GM23248 (cell line): ENCODE measurements around the gene CPTP. TPM values are rescaled to one million over a fixed set of nuclear protein-coding genes. Genes with fewer than 3 reads are reported as not detected.

ENCODE experiments used
- DNase-seq: peaks from one replicate; pipeline ENCODE4 v3.0.0-alpha.2; 2015
- H2AFZ ChIP-seq: fragments of 200-600 bp; sonication (generic); 2 replicates; pipeline ENCODE4 v1.6.1; 2016; ENCODE audit warnings: antibody characterized with exemption
- H3F3A ChIP-seq: fragments of 200-600 bp; sonication (generic); 2 replicates; pipeline ENCODE4 v1.6.1; 2016; ENCODE audit warnings: mild to moderate bottlenecking, antibody characterized with exemption, mixed run types; ENCODE audit not compliant: insufficient read depth
- H3K27ac ChIP-seq: fragments of 200-600 bp; sonication (generic); 2 replicates; pipeline ENCODE4 v1.5.1; 2016; ENCODE audit warnings: mild to moderate bottlenecking
- H3K27me3 ChIP-seq: fragments of 200-600 bp; sonication (generic); replicated peaks from 2 replicates; pipeline ENCODE4 v1.6.1; 2016; ENCODE audit warnings: mild to moderate bottlenecking; ENCODE audit not compliant: insufficient read depth
- H3K36me3 ChIP-seq: fragments of 200-600 bp; sonication (generic); 2 replicates; pipeline ENCODE4 v1.6.1; 2016; ENCODE audit warnings: low read depth, mild to moderate bottlenecking
- H3K4me1 ChIP-seq: fragments of 200-600 bp; sonication (generic); 2 replicates; pipeline ENCODE4 v1.6.1; 2016; ENCODE audit warnings: mild to moderate bottlenecking; ENCODE audit not compliant: insufficient read depth
- H3K4me2 ChIP-seq: fragments of 200-600 bp; sonication (generic); one replicate; pipeline ENCODE4 v1.6.1; 2016; ENCODE audit warnings: mild to moderate bottlenecking; ENCODE audit not compliant: unreplicated experiment
- H3K4me3 ChIP-seq: fragments of 200-600 bp; sonication (generic); 2 replicates; pipeline ENCODE4 v1.5.1; 2016; ENCODE audit warnings: mild to moderate bottlenecking
- H3K79me2 ChIP-seq: fragments of 200-600 bp; sonication (generic); 2 replicates; pipeline ENCODE4 v1.6.1; 2016; ENCODE audit warnings: mild to moderate bottlenecking; ENCODE audit not compliant: insufficient read depth
- H3K9ac ChIP-seq: fragments of 200-600 bp; sonication (generic); 2 replicates; pipeline ENCODE4 v1.6.1; 2016; ENCODE audit warnings: mild to moderate bottlenecking
- H3K9me2 ChIP-seq: fragments of 200-600 bp; sonication (generic); 2 replicates; pipeline ENCODE4 v1.6.1; 2016; ENCODE audit warnings: mixed run types, mild to moderate bottlenecking, moderate library complexity; ENCODE audit not compliant: insufficient read depth
- H3K9me3 ChIP-seq: fragments of 200-600 bp; sonication (generic); one replicate; pipeline ENCODE4 v1.6.1; 2017; ENCODE audit warnings: low read depth
- H4K20me1 ChIP-seq: fragments of 200-600 bp; sonication (generic); 2 replicates; pipeline ENCODE4 v1.6.0; 2016; ENCODE audit not compliant: insufficient read depth
- EZH2 ChIP-seq: fragments of 200-600 bp; sonication (generic); IDR thresholded peaks from 2 replicates; pipeline ENCODE4 v1.6.1; 2018; ENCODE audit warnings: antibody characterized with exemption, mild to moderate bottlenecking; ENCODE audit not compliant: insufficient read depth, poor library complexity, severe bottlenecking
- EZH2phosphoT487 ChIP-seq: fragments of 200-600 bp; sonication (generic); IDR thresholded peaks from 2 replicates; pipeline ENCODE4 v1.6.1; 2018; ENCODE audit warnings: antibody characterized with exemption, moderate library complexity, mild to moderate bottlenecking, low read depth; ENCODE audit not compliant: insufficient read depth
- WGBS, 2 experiments: methylation state at CpG; one replicate each; pipeline ENCODE4 v1.1.6; 2015 to 2017; ENCODE audit warnings: low lambda C conversion rate in 2 of 2, low coverage in 1 of 2; ENCODE audit errors: missing lambda C conversion rate in 2 of 2; 5-methylcytosine and 5-hydroxymethylcytosine counted together
- in situ Hi-C: fragments of 300-500 bp; cut with MboI; formaldehyde crosslinking; loops from 2 replicates; pipeline ENCODE4 v1.15.0; 2020
- polyA plus RNA-seq: library from polyadenylated mRNA; unstranded; fragments of >200 nt; fragmentation: Nextera tagmentation; extraction: Ambion mirVana; gene quantifications from 2 replicates; pipeline ENCODE4 v1.2.1, GENCODE V29; 2016
- total RNA-seq: library from RNA; depleted of rRNA; stranded (reverse); fragments of >200 nt; shearing (Covaris generic); gene quantifications from 2 replicates; pipeline ENCODE4 v1.2.3, GENCODE V29; 2014

Gene CPTP
- total and polyA plus RNA-seq, 2 experiments from 2014 or later: 28.0 to 30.5 TPM

DNA sequence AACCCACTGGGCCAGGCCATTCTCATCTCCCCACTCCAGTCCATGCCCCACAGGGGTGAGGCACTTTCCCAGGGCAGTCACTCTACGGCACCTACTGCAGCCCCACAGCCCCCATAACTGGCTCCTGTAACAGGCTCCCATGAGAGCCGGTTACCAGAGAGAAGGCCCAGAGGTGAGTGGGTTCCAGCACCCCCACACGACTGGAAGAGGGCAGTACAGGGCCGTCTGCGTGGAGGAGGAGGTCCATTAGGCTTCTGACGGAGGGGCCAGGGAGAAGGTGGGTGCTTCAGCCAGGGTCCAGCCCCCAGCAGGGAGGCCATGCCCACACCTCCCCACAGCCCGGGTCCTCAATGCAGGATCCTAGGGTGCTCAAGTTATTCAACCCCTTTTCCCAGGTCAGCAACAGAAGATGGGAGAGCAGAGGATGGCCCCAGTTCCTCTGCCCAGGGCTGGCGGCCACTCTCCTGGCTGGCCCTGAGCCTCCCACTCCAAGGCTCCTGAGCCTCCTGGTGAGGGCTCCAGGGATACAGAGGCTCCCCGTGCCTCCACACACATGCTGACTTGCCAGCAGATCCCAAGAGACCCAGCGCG lies 18.4 kb upstream of the CPTP start:
- peak overlapping the region; percentile 79 for H3K27ac ChIP-seq
- H2AFZ ChIP-seq: no peak overlapping the region
- no peaks in the 10 kb centered on the region for H4K20me1 ChIP-seq
- H3F3A ChIP-seq: no peaks in the 10 kb centered on the region
- peak; percentile 66 for DNase-seq
- H3K27me3 ChIP-seq: no peaks in the 10 kb centered on the region
- no peaks in the 10 kb centered on the region for H3K9me2 ChIP-seq
- WGBS, 2 experiments: 9 to 14% methylated on average over 11 of the region's 11 CpGs
- H3K36me3 ChIP-seq: peaks cover 4% of the 10 kb centered on the region; the same call in 1 of the 2 replicates
- H3K9me3 ChIP-seq: no peaks in the 10 kb centered on the region
- TF ChIP-seq EZH2 (no peak), EZH2phosphoT487 (no peak)
- peak overlapping the region; percentile 99 for H3K4me3 ChIP-seq
- H3K4me1 ChIP-seq: peaks cover 22% of the 10 kb centered on the region
- H3K4me2 ChIP-seq: peak overlapping the region; percentile 85
- H3K79me2 ChIP-seq: peaks cover 64% of the 10 kb centered on the region
- H3K9ac ChIP-seq: peak overlapping the region; percentile 97
- in situ Hi-C loops: no loop called here

DNA sequence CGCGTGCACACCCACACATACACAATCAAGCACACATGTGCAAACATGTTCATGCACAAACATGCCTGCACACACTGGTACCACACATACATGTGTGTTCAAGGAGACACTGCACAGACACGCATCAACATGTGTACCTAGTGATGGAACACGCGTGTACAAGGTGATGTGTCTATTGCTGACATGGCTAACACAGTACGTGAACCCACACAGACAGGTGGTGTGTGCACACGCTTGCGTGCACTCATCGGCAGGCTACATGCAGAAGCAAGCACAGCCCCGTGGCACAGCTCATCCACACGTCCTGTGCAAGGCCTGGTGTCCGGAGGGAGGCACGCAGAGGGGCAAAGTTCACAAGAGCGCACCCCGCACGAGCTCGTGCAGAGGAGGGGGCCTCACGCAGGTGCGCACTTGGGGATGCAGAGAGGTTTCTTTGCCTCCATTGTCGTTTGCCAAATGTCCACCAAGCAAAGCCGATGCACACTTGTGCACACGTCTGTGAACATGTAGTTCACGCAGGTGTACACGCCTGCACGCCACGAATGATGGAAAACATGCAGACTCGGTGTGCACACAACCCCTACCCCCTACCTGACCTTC lies 17.8 kb upstream of the CPTP start:
- H3K27me3 ChIP-seq: no peaks in the 10 kb centered on the region
- 11 to 14% methylated on average over 27 of the region's 27 CpGs for WGBS, 2 experiments
- no peaks in the 10 kb centered on the region for H3F3A ChIP-seq
- H2AFZ ChIP-seq: no peak overlapping the region
- peaks cover 22% of the 10 kb centered on the region for H3K4me1 ChIP-seq
- peak; percentile 41 for DNase-seq
- TF ChIP-seq EZH2 (no peak), EZH2phosphoT487 (no peak)
- in situ Hi-C loops: no loop called here
- no peaks in the 10 kb centered on the region for H3K9me3 ChIP-seq
- peak overlapping the region; percentile 79 for H3K27ac ChIP-seq
- no peaks in the 10 kb centered on the region for H4K20me1 ChIP-seq
- peak overlapping the region; percentile 99 for H3K4me3 ChIP-seq
- peak overlapping the region; percentile 97 for H3K9ac ChIP-seq
- H3K79me2 ChIP-seq: peaks cover 64% of the 10 kb centered on the region
- no peaks in the 10 kb centered on the region for H3K9me2 ChIP-seq
- peaks cover 4% of the 10 kb centered on the region; the same call in 1 of the 2 replicates for H3K36me3 ChIP-seq
- H3K4me2 ChIP-seq: peak overlapping the region; percentile 85

DNA sequence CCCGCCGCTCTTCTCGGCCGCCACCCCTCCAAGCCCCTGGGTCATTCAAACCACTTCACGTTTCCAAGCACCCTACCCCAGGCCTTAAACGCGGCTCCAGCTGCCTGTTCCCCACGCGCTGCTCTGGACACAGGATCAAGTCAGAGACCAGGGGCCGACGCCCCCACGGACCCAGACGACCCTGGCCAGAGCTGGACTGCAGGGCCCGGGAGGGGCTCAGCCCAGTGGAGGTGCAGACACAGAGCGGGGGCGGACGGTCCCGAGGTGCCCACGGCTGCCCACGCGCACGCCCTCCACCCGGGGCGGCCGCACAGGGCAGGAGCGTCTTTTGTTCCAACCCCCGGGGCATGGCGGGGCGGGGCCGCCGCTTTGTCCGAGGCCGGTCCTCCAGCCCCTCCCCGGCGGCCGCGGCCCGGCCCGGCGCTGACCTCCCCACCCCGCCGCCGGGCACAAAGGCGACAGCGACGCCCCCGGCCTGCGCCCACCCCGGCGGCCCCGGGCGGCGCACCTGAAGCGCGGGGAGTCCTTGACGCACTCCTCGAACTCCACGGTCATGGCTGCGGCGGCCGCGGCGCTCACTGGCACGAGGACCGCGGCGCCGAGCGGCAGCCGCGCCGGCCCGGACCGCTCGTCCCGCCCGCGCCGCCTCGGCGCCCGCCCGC lies 17.2 kb upstream of the CPTP start:
- no peaks in the 10 kb centered on the region for H3K9me2 ChIP-seq
- peaks cover 22% of the 10 kb centered on the region for H3K4me1 ChIP-seq
- peak; percentile 67 for DNase-seq
- no peaks in the 10 kb centered on the region for H3K9me3 ChIP-seq
- 1 to 2% methylated on average over 26 to 57 of the region's 83 CpGs for WGBS, 2 experiments
- no peak overlapping the region for H2AFZ ChIP-seq
- H3K27me3 ChIP-seq: no peaks in the 10 kb centered on the region
- peaks cover 4% of the 10 kb centered on the region; the same call in 1 of the 2 replicates for H3K36me3 ChIP-seq
- in situ Hi-C loops: no loop called here
- peak overlapping the region; percentile 97 for H3K9ac ChIP-seq
- peaks cover 64% of the 10 kb centered on the region for H3K79me2 ChIP-seq
- peak overlapping the region; percentile 99 for H3K4me3 ChIP-seq
- peak overlapping the region; percentile 85 for H3K4me2 ChIP-seq
- no peak for TF ChIP-seq EZH2
- H3F3A ChIP-seq: no peaks in the 10 kb centered on the region
- peak overlapping the region; percentile 79 for H3K27ac ChIP-seq
- H4K20me1 ChIP-seq: no peaks in the 10 kb centered on the region

DNA sequence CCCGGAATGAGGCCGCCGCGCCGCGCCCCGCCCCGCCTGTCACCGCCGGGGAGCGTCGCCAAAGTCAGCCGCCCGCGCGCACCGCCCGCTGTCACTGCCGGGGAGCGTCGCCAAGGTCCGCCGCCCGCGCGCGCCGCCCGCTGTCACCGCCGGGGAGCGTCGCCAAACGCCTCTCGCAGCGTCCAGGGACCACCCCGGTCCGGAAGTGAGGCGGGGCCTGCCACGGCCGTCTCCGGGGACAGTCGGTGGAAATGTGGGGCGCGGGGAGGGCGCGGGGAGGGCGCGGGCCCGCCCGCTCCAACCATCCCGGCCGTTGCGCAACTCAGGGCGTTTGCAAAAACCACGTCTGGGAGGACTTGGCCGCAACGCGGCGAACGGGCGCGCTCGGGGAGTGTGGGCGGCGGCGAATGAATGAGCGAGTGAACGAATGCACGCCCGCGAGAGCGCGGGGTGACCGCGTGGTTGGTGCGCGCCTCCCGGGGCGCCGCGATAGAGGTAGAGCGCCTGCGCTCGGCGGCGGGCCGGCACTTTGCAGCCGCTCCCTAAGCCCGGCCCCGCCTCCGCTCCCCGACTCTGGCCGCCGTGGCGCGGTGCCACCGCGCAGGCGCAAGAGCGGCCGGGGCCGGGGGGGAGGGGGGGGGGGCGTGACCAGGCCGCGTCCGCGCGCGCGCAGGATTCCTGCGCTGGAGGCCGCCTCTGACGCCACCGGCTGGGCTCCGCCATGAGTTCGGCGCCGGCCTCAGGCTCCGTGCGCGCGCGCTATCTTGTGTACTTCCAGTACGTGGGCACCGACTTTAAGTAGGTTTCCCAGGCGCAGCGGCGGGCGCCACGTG lies 16.5 kb upstream of the CPTP start, which contains the start of the genes ACAP3 and PUSL1:
ACAP3 (minus strand) TSS at position 8 of the 833 bp plus-strand sequence. CDS start 115 bp downstream, outside the sequence.
PUSL1 (plus strand) TSS at position 675 of the 833 bp plus-strand sequence; CDS start at position 722, 47 bp downstream.
- no peaks in the 10 kb centered on the region for H4K20me1 ChIP-seq
- H3K4me3 ChIP-seq: peak within 1 kb of the TSS; percentile 99

More for the DNA sequence above, 16.5 kb upstream of the CPTP start, which contains the start of the genes ACAP3 and PUSL1:
- DNase-seq: peak; percentile 98
- Histone ChIP-seq H3K4me2 (peak within 1 kb of the TSS; percentile 85), H3K27ac (peak within 1 kb of the TSS; percentile 89), H3K9ac (peak within 1 kb of the TSS; percentile 97), H3K9me2 (no peaks in the 10 kb centered on the region), H3K4me1 (peaks cover 22% of the 10 kb centered on the region), H3K79me2 (peaks cover 60% of the 10 kb centered on the region), H3F3A (no peaks in the 10 kb centered on the region), H3K27me3 (no peaks in the 10 kb centered on the region), H3K9me3 (no peaks in the 10 kb centered on the region), H2AFZ (peak within 1 kb of the TSS; percentile 67), H3K36me3 (peaks cover 7% of the 10 kb centered on the region; the same call in 1 of the 2 replicates)
- in situ Hi-C loops: no loop called here
- TF ChIP-seq EZH2 (no peak), EZH2phosphoT487 (no peak)
- 1% methylated on average over 54 to 111 of the region's 131 CpGs for WGBS, 2 experiments
